Measurements from ENCODE around the gene UBA7.
"Not testable (repeated sequence)": the region's sequence is repeated elsewhere in the genome, so short reads cannot be mapped to it uniquely, and the experiment has no call there.

The UBA7 gene

GRCh38 chr3:49786357-49787181 lies 27.2 kb downstream of the UBA7 start, which contains the start of gene IP6K1:
TSS of gene IP6K1 (minus strand) at chr3:49786542. CDS start at chr3:49748040, 38,502 bp downstream.
- DNase-seq (ENCODE audit: low read depth): peak; percentile 99

GRCh38 chr3:49785565-49786356 lies 28.0 kb downstream of the UBA7 start:
- DNase-seq (ENCODE audit: low read depth): no peak

GRCh38 chr3:49782277-49782676 lies 31.5 kb downstream of the UBA7 start:
- DNase-seq (ENCODE audit: low read depth): not testable (repeated sequence)

- DNase-seq (ENCODE audit: low read depth): no peak
Observed at GRCh38 chr3:49781415-49782199, 32.1 kb downstream of the UBA7 start.

GRCh38 chr3:49780975-49781365 lies 32.8 kb downstream of the UBA7 start:
- not testable (repeated sequence) for DNase-seq (ENCODE audit: low read depth)

GRCh38 chr3:49780080-49780974 lies 33.4 kb downstream of the UBA7 start:
- no peak for DNase-seq (ENCODE audit: low read depth)

- no peak for DNase-seq (ENCODE audit: low read depth)
Observed at GRCh38 chr3:49779358-49780079, 34.2 kb downstream of the UBA7 start.

- not testable (repeated sequence) for DNase-seq (ENCODE audit: low read depth)
Observed at GRCh38 chr3:49776101-49776500, 37.7 kb downstream of the UBA7 start.

GRCh38 chr3:49775538-49775937 lies 38.2 kb downstream of the UBA7 start:
- no peak for DNase-seq (ENCODE audit: low read depth)

- DNase-seq (ENCODE audit: low read depth): no peak
Observed at GRCh38 chr3:49772703-49773102, 41.0 kb downstream of the UBA7 start.

- no peak for DNase-seq (ENCODE audit: low read depth)
Observed at GRCh38 chr3:49771340-49771938, 42.3 kb downstream of the UBA7 start.

- no peak for DNase-seq (ENCODE audit: low read depth)
Observed at GRCh38 chr3:49769926-49770325, 43.8 kb downstream of the UBA7 start.

- no peak for DNase-seq (ENCODE audit: low read depth)
Observed at GRCh38 chr3:49769286-49769915, 44.4 kb downstream of the UBA7 start.

- DNase-seq (ENCODE audit: low read depth): no peak
Observed at GRCh38 chr3:49763981-49764380, 49.8 kb downstream of the UBA7 start.

GRCh38 chr3:49761661-49762060 lies 52.1 kb downstream of the UBA7 start:
- no peak for DNase-seq (ENCODE audit: low read depth)

GRCh38 chr3:49759226-49759625 lies 54.5 kb downstream of the UBA7 start:
- no peak for DNase-seq (ENCODE audit: low read depth)

GRCh38 chr3:49757197-49757596 lies 56.6 kb downstream of the UBA7 start:
- DNase-seq (ENCODE audit: low read depth): no peak

GRCh38 chr3:49756036-49756435 lies 57.7 kb downstream of the UBA7 start:
- DNase-seq (ENCODE audit: low read depth): no peak
